OCI-LY7 (cell line): ENCODE measurements around the gene GREB1. TPM values are rescaled to one million over a fixed set of nuclear protein-coding genes. Genes with fewer than 3 reads are reported as not detected.

Experiments
- BruUV-seq: library from RNA; stranded (reverse); fragments of 400-500 nt; replicated peaks from 2 replicates; lab custom pipeline; 2021; lab: Mats Ljungman, UMichigan
- CTCF ChIA-PET: fragments of 300-600 bp; sonication (Branson Sonifier 250); formaldehyde crosslinking; loops from one replicate; lab custom pipeline; 2022; ENCODE audit warnings: antibody characterized with exemption; ENCODE audit not compliant: unreplicated experiment; lab: Charles Lee
- POLR2A ChIA-PET: fragments of 300-600 bp; sonication (Branson Sonifier 250); formaldehyde crosslinking; loops from one replicate; lab custom pipeline; 2022; ENCODE audit warnings: antibody characterized with exemption; lab: Charles Lee
- DNase-seq: peaks from one replicate; pipeline ENCODE4 v3.0.0-alpha.2; 2015; ENCODE audit warnings: low spot score
- H2AFZ ChIP-seq: fragments of 200-600 bp; sonication (generic), shearing (Covaris generic); 2 replicates; pipeline ENCODE4 v1.6.1; 2014; ENCODE audit warnings: mild to moderate bottlenecking, antibody characterized with exemption, low read length, moderate library complexity
- H3K27ac ChIP-seq: fragments of 200-600 bp; sonication (generic); 2 replicates; pipeline ENCODE4 v1.5.1; 2014; ENCODE audit warnings: mixed run types, low read depth, mild to moderate bottlenecking, moderate library complexity, low read length, inconsistent platforms; ENCODE audit not compliant: poor library complexity, severe bottlenecking
- H3K36me3 ChIP-seq: fragments of 200-600 bp; sonication (generic); 2 replicates; pipeline ENCODE4 v1.6.1; 2014; ENCODE audit warnings: mild to moderate bottlenecking, antibody characterized with exemption, low read length, moderate library complexity, mixed read lengths; ENCODE audit not compliant: insufficient read depth
- H3K4me1 ChIP-seq: fragments of 200-600 bp; sonication (generic); 2 replicates; pipeline ENCODE4 v1.5.1; 2014; ENCODE audit warnings: mild to moderate bottlenecking, low read length; ENCODE audit not compliant: insufficient read depth, poor library complexity, severe bottlenecking
- H3K4me2 ChIP-seq: fragments of 200-600 bp; sonication (generic); 2 replicates; pipeline ENCODE4 v1.6.1; 2014; ENCODE audit warnings: mild to moderate bottlenecking, low read length
- H3K4me3 ChIP-seq: fragments of 200-600 bp; sonication (generic); 2 replicates; pipeline ENCODE4 v1.5.1; 2014; ENCODE audit warnings: mild to moderate bottlenecking, low read depth, low read length; ENCODE audit not compliant: poor library complexity, severe bottlenecking
- H3K79me2 ChIP-seq: fragments of 200-600 bp; sonication (generic); 2 replicates; pipeline ENCODE4 v1.6.1; 2016; ENCODE audit warnings: low read depth, mild to moderate bottlenecking, low read length, moderate library complexity, mixed read lengths; ENCODE audit not compliant: insufficient read depth
- H3K9me2 ChIP-seq: fragments of 200-600 bp; sonication (generic); 2 replicates; pipeline ENCODE4 v1.6.1; 2016; ENCODE audit warnings: mild to moderate bottlenecking, low read length, mixed read lengths; ENCODE audit not compliant: insufficient read depth
- H3K9me3 ChIP-seq: fragments of 200-600 bp; sonication (generic); 2 replicates; pipeline ENCODE4 v1.6.1; 2014; ENCODE audit warnings: mild to moderate bottlenecking, mixed run types, low read length, mixed read lengths
- H4K20me1 ChIP-seq: fragments of 200-600 bp; sonication (generic); 2 replicates; pipeline ENCODE4 v1.6.1; 2014; ENCODE audit warnings: mild to moderate bottlenecking, antibody characterized with exemption, low read length, moderate library complexity, mixed read lengths; ENCODE audit not compliant: insufficient read depth
- EZH2phosphoT487 ChIP-seq: fragments of 200-600 bp; sonication (generic); IDR thresholded peaks from 2 replicates; pipeline ENCODE4 v1.6.1; 2018; ENCODE audit warnings: low read depth, borderline replicate concordance, mild to moderate bottlenecking, mixed run types, antibody characterized with exemption, low read length, moderate library complexity, mixed read lengths
- intact Hi-C: fragments of 100-400 bp; cut with micrococcal nuclease; formaldehyde crosslinking; loops from one replicate; pipeline ENCODE4 v1.10.0; 2022; ENCODE audit not compliant: unreplicated experiment
- total RNA-seq, 2 experiments: library from RNA; depleted of rRNA in 1 of 2; stranded (reverse); fragments of >200 nt in 1 of 2; shearing (Covaris generic) in 1 of 2; gene quantifications; 2 replicates each; pipeline ENCODE4 v1.2.3, GENCODE V29; 2014 to 2022
- TF ChIP-seq, protein P1 (sequence below): fragments of 200-600 bp; sonication (generic); conservative IDR thresholded peaks from 2 replicates; pipeline ENCODE4 v1.5.1; 2014; ENCODE audit warnings: mild to moderate bottlenecking, antibody characterized with exemption, low read length, moderate library complexity, mixed read lengths

Gene GREB1
- total RNA-seq, 2 experiments from 2014 or later = 3.5 to 8.4 TPM

DNA sequence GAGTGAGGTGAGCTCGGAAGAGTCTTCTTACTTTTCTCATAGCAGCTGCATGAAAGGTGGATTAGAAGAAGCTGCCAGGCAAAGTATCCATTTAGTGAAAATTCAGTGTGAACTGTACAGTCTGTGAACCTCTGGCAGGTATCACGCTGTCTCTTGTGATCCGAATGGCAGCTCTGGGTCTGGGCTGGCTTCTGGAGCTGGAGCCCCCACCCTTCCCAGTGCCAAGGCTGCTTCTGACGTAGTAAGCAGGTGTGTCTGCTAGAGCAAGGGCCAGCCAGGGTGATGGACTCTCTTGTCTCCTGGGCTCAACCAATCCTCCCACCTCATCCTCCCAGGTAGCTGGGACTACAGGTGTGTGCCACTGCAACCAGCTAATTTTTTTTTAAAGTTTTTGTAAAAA, 150.1 kb downstream of the GREB1 start:
- Histone ChIP-seq H3K4me1 (peaks cover 10% of the 10 kb centered on the region), H3K79me2 (no peaks in the 10 kb centered on the region), H2AFZ (no peak overlapping the region), H4K20me1 (no peaks in the 10 kb centered on the region), H3K9me3 (no peaks in the 10 kb centered on the region), H3K27ac (no peak overlapping the region), H3K4me3 (no peak overlapping the region), H3K36me3 (no peaks in the 10 kb centered on the region), H3K4me2 (no peak overlapping the region), H3K9me2 (no peaks in the 10 kb centered on the region)
- POLR2A ChIA-PET = no interaction called here
- intact Hi-C loops = loop anchor here (2.0 to 5.0 kb wide), 2 partner anchors 207 to 552 kb away; a partner anchor contains a TSS
- no peak for DNase-seq
- CTCF ChIA-PET = no interaction called here
- BruUV-seq = no TSS peak
- TF ChIP-seq EZH2phosphoT487 = no peak
- TF ChIP-seq, protein P1, sequence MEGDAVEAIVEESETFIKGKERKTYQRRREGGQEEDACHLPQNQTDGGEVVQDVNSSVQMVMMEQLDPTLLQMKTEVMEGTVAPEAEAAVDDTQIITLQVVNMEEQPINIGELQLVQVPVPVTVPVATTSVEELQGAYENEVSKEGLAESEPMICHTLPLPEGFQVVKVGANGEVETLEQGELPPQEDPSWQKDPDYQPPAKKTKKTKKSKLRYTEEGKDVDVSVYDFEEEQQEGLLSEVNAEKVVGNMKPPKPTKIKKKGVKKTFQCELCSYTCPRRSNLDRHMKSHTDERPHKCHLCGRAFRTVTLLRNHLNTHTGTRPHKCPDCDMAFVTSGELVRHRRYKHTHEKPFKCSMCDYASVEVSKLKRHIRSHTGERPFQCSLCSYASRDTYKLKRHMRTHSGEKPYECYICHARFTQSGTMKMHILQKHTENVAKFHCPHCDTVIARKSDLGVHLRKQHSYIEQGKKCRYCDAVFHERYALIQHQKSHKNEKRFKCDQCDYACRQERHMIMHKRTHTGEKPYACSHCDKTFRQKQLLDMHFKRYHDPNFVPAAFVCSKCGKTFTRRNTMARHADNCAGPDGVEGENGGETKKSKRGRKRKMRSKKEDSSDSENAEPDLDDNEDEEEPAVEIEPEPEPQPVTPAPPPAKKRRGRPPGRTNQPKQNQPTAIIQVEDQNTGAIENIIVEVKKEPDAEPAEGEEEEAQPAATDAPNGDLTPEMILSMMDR = no peak

DNA sequence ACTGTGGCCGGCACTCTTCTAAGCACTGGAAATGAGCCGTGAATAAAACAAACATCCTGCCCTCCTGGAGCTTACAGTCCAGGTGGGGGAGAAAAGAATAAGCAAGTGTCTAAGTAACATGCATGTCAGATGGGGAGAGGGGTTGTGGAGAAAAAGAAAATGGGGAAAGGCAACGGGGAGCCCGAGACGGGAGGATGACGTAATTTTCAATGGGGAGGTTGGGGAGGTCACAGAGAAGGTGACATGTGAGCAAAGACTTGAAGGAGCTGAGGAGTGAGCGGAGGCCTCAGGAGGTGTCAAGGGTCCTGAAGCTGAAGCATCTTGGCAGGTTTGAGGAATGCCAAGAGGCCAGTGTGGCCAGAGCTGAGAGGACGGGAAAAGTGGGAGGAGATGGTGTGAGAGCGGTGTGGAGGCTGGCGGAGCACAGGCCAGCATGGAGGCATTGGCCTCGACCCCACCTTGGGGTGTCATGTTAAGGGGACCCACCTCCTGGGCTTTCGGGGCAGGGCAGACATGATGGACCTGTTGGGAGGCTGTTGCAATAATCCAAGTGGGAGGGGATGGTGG, 151.1 kb downstream of the GREB1 start:
- no TSS peak for BruUV-seq
- intact Hi-C loops = loop anchor here (5.0 kb wide), 1 partner anchor 553 kb away; a partner anchor contains a TSS
- POLR2A ChIA-PET = interaction anchor here (0.5 kb wide), 1 partner anchor 16 kb away, joined by 4 read pairs; no protein-coding TSS in a partner anchor
- H3K4me1 ChIP-seq = peaks cover 10% of the 10 kb centered on the region
- no peaks in the 10 kb centered on the region for H4K20me1 ChIP-seq
- DNase-seq = no peak
- no peak overlapping the region for H3K4me3 ChIP-seq
- no peak overlapping the region for H3K4me2 ChIP-seq
- CTCF ChIA-PET = no interaction called here
- H3K27ac ChIP-seq = no peak overlapping the region
- no peaks in the 10 kb centered on the region for H3K9me3 ChIP-seq
- no peak overlapping the region for H2AFZ ChIP-seq
- H3K9me2 ChIP-seq = no peaks in the 10 kb centered on the region
- H3K36me3 ChIP-seq = no peaks in the 10 kb centered on the region
- no peak for TF ChIP-seq EZH2phosphoT487
- TF ChIP-seq, protein P1 = no peak
- H3K79me2 ChIP-seq = no peaks in the 10 kb centered on the region

DNA sequence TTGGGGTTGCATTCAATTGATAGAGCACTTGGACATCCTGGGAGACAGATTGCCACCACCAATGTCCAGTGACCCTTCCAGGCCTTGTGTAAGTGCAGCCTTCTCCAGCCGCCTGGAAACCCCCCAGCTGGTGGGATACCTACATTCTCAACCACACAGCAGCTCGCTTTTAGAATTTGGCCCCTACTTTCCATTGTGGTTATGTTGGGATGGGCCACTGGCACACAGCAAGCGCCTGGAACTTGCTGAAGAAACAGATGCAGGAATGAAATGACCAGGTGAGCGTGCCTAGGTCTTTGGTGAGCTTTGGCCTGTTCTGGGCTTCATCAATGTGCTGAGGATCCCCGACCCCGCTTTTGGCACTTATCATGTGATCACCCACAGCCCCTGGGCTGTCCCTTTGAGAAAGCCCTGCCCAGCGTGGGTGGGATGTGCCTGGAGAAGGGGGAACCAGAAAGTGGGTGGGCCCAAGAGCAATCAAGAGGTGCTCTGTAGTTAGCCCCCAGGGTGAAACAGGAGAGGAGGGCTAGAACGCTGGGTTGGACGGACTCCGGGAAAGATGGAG, 152.1 kb downstream of the GREB1 start:
- no TSS peak for BruUV-seq
- ChIA-PET CTCF (interaction anchor here (0.7 kb wide), 1 partner anchor 594 kb away, joined by 4 read pairs; no protein-coding TSS in a partner anchor), POLR2A (no interaction called here)
- H3K4me2 ChIP-seq = no peak overlapping the region
- H3K9me3 ChIP-seq = no peaks in the 10 kb centered on the region
- H3K4me3 ChIP-seq = no peak overlapping the region
- DNase-seq = no peak
- H3K4me1 ChIP-seq = peaks cover 10% of the 10 kb centered on the region
- H3K79me2 ChIP-seq = no peaks in the 10 kb centered on the region
- no peaks in the 10 kb centered on the region for H4K20me1 ChIP-seq
- no peak overlapping the region for H2AFZ ChIP-seq
- no peak for TF ChIP-seq EZH2phosphoT487
- TF ChIP-seq, protein P1 = no peak
- H3K9me2 ChIP-seq = no peaks in the 10 kb centered on the region
- no peaks in the 10 kb centered on the region for H3K36me3 ChIP-seq
- H3K27ac ChIP-seq = no peak overlapping the region
- intact Hi-C loops = no loop called here
